HepG2 (cell line): ENCODE measurements around the gene NCBP2. TPM values are rescaled to one million over a fixed set of nuclear protein-coding genes. Genes with fewer than 3 reads are reported as not detected.

ENCODE experiments used
- CTCF ChIP-seq: sonication (generic); formaldehyde crosslinking; IDR thresholded peaks from 2 replicates; pipeline ENCODE4 v1.5.0; 2020; ENCODE audit warnings: mild to moderate bottlenecking, missing genetic modification reagents, moderate library complexity
- ELF4 ChIP-seq: sonication (generic); formaldehyde crosslinking; IDR thresholded peaks from 2 replicates; pipeline ENCODE4 v1.5.0; 2020; ENCODE audit warnings: missing genetic modification reagents, mild to moderate bottlenecking, moderate library complexity, borderline replicate concordance
- FOXA3 ChIP-seq: IDR thresholded peaks from 2 replicates; pipeline ENCODE4 v1.6.1; 2016; ENCODE audit warnings: missing genetic modification reagents, missing compliant biosample characterization
- FOXK2 ChIP-seq: fragments of 450-650 bp; IDR thresholded peaks from 2 replicates; pipeline ENCODE4 v1.6.1; 2016
- GATA4 ChIP-seq: sonication (generic); IDR thresholded peaks from 2 replicates; pipeline ENCODE4 v1.6.1; 2016; ENCODE audit warnings: antibody characterized with exemption, low read depth, borderline replicate concordance
- HOXD1 ChIP-seq: sonication (generic); formaldehyde crosslinking; IDR thresholded peaks from 2 replicates; pipeline ENCODE4 v1.5.0; 2020; ENCODE audit warnings: missing genetic modification reagents
- KLF11 ChIP-seq: IDR thresholded peaks from 2 replicates; pipeline ENCODE4 v1.6.1; 2016; ENCODE audit warnings: missing compliant biosample characterization
- KLF13 ChIP-seq: sonication (generic); formaldehyde crosslinking; IDR thresholded peaks from 2 replicates; pipeline ENCODE4 v1.4.0; 2020; ENCODE audit warnings: mild to moderate bottlenecking, missing genetic modification reagents
- PHF8 ChIP-seq: sonication (generic); formaldehyde crosslinking; IDR thresholded peaks from 2 replicates; pipeline ENCODE4 v1.5.0; 2020; ENCODE audit warnings: missing genetic modification reagents
- RBM22 ChIP-seq: fragments of 200-400 bp; formaldehyde crosslinking; optimal IDR thresholded peaks from 2 replicates; pipeline ENCODE3; 2017; ENCODE audit warnings: mild to moderate bottlenecking, low read length, moderate library complexity
- SMAD9 ChIP-seq: sonication (generic); formaldehyde crosslinking; IDR thresholded peaks from 2 replicates; pipeline ENCODE4 v1.5.1; 2020; ENCODE audit warnings: mild to moderate bottlenecking, missing genetic modification reagents
- SYNCRIP ChIP-seq: fragments of 200-400 bp; formaldehyde crosslinking; IDR thresholded peaks from 2 replicates; pipeline ENCODE4 v1.6.1; 2018; ENCODE audit warnings: mild to moderate bottlenecking, low read depth, low read length; ENCODE audit not compliant: insufficient read depth
- ZFYVE20 ChIP-seq: sonication (generic); formaldehyde crosslinking; IDR thresholded peaks from 2 replicates; pipeline ENCODE4 v1.8.0; 2023; ENCODE audit warnings: low read depth, mild to moderate bottlenecking, moderate library complexity, missing genetic modification reagents, borderline replicate concordance
- ZNF564 ChIP-seq: sonication (generic); formaldehyde crosslinking; IDR thresholded peaks from 2 replicates; pipeline ENCODE4 v1.8.1; 2023; ENCODE audit warnings: mild to moderate bottlenecking, missing genetic modification reagents
- ZNF761 ChIP-seq: sonication (generic); formaldehyde crosslinking; conservative IDR thresholded peaks from 2 replicates; pipeline ENCODE4 v1.4.0; 2020; ENCODE audit warnings: mild to moderate bottlenecking, missing genetic modification reagents
- polyA plus RNA-seq, 8 experiments: library from polyadenylated mRNA; depleted of rRNA in 3 of 8; stranded (reverse) in 7 of 8; unstranded in 1 of 8; fragments of >200 nt; fragmentation: Illumina TruSeq in 4 of 8; extraction: Trizol in 4 of 8; gene quantifications; 2 replicates each; pipeline versions ENCODE4 v1.2.1 to v1.2.3, GENCODE V29; 2011 to 2016; ENCODE audit warnings: low read depth in 4 of 8, missing spikeins in 1 of 8, mixed read lengths in 1 of 8; ENCODE audit not compliant: insufficient read depth in 1 of 8
- total RNA-seq, 5 experiments: library from RNA; depleted of rRNA; stranded (reverse); fragments of >200 nt; fragmentation: Illumina TruSeq; extraction: Trizol; gene quantifications; 2 replicates each; pipeline ENCODE4 v1.2.3, GENCODE V29; 2016; ENCODE audit warnings: low read depth in 1 of 5
- TF ChIP-seq, protein P1 (sequence below), 2 experiments: fragments of 450-650 bp in 1 of 2; sonication (generic) in 1 of 2; formaldehyde crosslinking in 1 of 2; IDR thresholded peaks; 2 replicates each; pipeline versions ENCODE4 v1.6.1 to v1.8.0; 2016 to 2022; ENCODE audit warnings: antibody characterized with exemption in 1 of 2, mild to moderate bottlenecking in 1 of 2, missing genetic modification reagents in 1 of 2
- TF ChIP-seq, protein P2 (sequence below): sonication (generic); formaldehyde crosslinking; IDR thresholded peaks from 2 replicates; pipeline ENCODE4 v1.4.0; 2020; ENCODE audit warnings: missing genetic modification reagents, low read depth, mild to moderate bottlenecking, borderline replicate concordance
- TF ChIP-seq, protein P3 (sequence below): sonication (generic); formaldehyde crosslinking; IDR thresholded peaks from 2 replicates; pipeline ENCODE4 v1.5.0; 2020; ENCODE audit warnings: missing genetic modification reagents, mild to moderate bottlenecking, borderline replicate concordance

The NCBP2 gene
- total and polyA plus RNA-seq, 2 of the 13 experiments (the other 11 are each of a cell fraction or from before 2014, with no cell fraction given), result 58.7 to 95.5 TPM

DNA sequence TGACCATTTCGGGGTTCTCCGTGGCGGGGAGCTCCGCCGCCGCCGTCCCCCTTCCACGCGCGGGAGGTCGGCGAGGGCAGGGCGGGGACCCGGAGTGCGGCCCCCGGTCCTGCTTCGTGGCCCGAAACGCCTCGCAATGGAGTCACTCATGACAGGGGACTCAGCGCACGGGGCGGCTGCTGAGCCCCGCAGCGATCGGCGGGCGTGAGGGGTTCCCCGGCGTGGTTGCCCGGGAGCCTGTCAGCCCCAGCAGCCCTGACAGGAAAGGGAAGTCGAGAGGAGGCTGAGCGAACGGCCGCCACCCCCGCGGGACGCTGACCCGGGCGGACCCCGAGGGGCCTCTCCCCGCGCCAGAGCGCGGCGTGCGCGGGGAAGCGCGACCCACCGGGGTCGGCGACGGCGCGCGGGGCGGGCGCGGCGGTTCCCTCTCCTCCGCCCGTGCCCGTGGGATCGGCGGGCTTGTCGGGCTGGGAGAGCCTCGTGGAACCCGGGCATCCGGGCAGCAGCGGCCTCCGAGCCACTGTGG lies 26.9 kb upstream of the NCBP2 start (continued):
- TF ChIP-seq, protein P1, sequence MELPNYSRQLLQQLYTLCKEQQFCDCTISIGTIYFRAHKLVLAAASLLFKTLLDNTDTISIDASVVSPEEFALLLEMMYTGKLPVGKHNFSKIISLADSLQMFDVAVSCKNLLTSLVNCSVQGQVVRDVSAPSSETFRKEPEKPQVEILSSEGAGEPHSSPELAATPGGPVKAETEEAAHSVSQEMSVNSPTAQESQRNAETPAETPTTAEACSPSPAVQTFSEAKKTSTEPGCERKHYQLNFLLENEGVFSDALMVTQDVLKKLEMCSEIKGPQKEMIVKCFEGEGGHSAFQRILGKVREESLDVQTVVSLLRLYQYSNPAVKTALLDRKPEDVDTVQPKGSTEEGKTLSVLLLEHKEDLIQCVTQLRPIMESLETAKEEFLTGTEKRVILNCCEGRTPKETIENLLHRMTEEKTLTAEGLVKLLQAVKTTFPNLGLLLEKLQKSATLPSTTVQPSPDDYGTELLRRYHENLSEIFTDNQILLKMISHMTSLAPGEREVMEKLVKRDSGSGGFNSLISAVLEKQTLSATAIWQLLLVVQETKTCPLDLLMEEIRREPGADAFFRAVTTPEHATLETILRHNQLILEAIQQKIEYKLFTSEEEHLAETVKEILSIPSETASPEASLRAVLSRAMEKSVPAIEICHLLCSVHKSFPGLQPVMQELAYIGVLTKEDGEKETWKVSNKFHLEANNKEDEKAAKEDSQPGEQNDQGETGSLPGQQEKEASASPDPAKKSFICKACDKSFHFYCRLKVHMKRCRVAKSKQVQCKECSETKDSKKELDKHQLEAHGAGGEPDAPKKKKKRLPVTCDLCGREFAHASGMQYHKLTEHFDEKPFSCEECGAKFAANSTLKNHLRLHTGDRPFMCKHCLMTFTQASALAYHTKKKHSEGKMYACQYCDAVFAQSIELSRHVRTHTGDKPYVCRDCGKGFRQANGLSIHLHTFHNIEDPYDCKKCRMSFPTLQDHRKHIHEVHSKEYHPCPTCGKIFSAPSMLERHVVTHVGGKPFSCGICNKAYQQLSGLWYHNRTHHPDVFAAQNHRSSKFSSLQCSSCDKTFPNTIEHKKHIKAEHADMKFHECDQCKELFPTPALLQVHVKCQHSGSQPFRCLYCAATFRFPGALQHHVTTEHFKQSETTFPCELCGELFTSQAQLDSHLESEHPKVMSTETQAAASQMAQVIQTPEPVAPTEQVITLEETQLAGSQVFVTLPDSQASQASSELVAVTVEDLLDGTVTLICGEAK (IDR thresholded peaks at IDR 0.05), result no peak
- TF ChIP-seq, protein P1 (CRISPR knock-in tag; IDR thresholded peaks at IDR 0.05), result no peak
- TF ChIP-seq, protein P2, sequence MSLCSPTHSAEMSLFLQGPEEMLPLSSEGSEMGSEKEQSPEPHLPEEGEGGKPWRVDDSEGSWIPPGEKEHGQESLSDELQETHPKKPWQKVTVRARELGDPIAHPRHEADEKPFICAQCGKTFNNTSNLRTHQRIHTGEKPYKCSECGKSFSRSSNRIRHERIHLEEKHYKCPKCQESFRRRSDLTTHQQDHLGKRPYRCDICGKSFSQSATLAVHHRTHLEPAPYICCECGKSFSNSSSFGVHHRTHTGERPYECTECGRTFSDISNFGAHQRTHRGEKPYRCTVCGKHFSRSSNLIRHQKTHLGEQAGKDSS (CRISPR knock-in tag), result no peak
- TF ChIP-seq HOXD1 (CRISPR knock-in tag) (no peak), SYNCRIP (no peak), GATA4 (no peak), FOXA3 (CRISPR knock-in tag) (no peak), PHF8 (CRISPR knock-in tag) (peak; percentile 25), KLF11 (no peak), RBM22 (no peak), CTCF (CRISPR knock-in tag) (no peak), KLF13 (CRISPR knock-in tag) (no peak), SMAD9 (CRISPR knock-in tag) (0 out of 2 replicates have a peak, but pooled peaks have one; percentile 33), ELF4 (CRISPR knock-in tag) (no peak), ZNF761 (CRISPR knock-in tag) (no peak), FOXK2 (no peak), ZFYVE20 (0 out of 2 replicates have a peak, but pooled peaks have one; percentile 31), ZNF564 (CRISPR knock-in tag) (no peak; the same call in 1 of the 2 replicates)
- TF ChIP-seq, protein P3, sequence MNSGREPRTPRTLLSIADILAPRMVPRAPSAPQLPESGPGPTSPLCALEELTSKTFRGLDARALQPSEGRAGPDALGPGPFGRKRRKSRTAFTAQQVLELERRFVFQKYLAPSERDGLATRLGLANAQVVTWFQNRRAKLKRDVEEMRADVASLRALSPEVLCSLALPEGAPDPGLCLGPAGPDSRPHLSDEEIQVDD, result no peak
